HCT116 (cell line): ENCODE results near the gene KMT2D.

Experiments
- YY1 ChIP-seq: IDR thresholded peaks from 2 replicates; pipeline ENCODE4 v1.6.1; 2011; ENCODE audit warnings: low read length, low read depth, moderate library complexity, mild to moderate bottlenecking; ENCODE audit not compliant: insufficient replicate concordance; ENCODE audit errors: extremely low read depth
- TF ChIP-seq, protein P1 (sequence below), 3 experiments: fragments of 200-600 bp in 1 of 3; sonication (generic) in 1 of 3; IDR thresholded peaks in 2 of 3; conservative IDR thresholded peaks in 1 of 3; 2 replicates each; pipeline ENCODE4 v1.5.1; 2012 to 2017; ENCODE audit warnings: low read depth in 2 of 3, low read length in 2 of 3, antibody characterized with exemption in 1 of 3, borderline replicate concordance in 1 of 3, control low read depth in 1 of 3, mild to moderate bottlenecking in 1 of 3, mixed read lengths in 1 of 3, mixed run types in 1 of 3, moderate library complexity in 1 of 3; ENCODE audit not compliant: insufficient read depth in 1 of 3

DNA sequence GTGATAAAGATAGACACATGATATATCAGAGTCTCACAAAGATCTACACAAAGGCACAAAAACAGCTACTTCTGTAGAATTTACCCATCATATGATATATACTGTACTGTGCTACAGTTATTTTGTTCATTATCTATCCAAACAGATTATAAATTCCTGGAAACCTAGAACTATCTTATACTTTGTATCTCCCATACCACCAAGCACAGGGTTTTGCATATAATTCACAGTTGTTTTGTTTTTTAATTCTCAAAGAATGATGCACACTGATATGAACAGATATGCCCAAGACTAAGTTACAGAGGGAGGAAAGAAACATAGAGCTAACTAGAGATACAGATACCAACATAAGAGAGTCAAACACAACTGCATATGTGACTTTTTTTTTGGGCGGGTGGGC, 45.4 kb downstream of the KMT2D start:
- TF ChIP-seq, protein P1, sequence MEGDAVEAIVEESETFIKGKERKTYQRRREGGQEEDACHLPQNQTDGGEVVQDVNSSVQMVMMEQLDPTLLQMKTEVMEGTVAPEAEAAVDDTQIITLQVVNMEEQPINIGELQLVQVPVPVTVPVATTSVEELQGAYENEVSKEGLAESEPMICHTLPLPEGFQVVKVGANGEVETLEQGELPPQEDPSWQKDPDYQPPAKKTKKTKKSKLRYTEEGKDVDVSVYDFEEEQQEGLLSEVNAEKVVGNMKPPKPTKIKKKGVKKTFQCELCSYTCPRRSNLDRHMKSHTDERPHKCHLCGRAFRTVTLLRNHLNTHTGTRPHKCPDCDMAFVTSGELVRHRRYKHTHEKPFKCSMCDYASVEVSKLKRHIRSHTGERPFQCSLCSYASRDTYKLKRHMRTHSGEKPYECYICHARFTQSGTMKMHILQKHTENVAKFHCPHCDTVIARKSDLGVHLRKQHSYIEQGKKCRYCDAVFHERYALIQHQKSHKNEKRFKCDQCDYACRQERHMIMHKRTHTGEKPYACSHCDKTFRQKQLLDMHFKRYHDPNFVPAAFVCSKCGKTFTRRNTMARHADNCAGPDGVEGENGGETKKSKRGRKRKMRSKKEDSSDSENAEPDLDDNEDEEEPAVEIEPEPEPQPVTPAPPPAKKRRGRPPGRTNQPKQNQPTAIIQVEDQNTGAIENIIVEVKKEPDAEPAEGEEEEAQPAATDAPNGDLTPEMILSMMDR (IDR thresholded peaks at IDR 0.05 in 2 of 3, conservative IDR thresholded peaks at IDR 0.05 in 1 of 3; ENCODE audit: borderline replicate concordance in 1 of 3, insufficient read depth in 1 of 3, low read depth in 2 of 3, low read length in 2 of 3), result no peak
- no peak for TF ChIP-seq YY1
